ENCODE data around the gene DBNDD1.
A peak's percentile ranks its signal among the peaks of the same experiment; 100 is the strongest.

DBNDD1 gene

DNA sequence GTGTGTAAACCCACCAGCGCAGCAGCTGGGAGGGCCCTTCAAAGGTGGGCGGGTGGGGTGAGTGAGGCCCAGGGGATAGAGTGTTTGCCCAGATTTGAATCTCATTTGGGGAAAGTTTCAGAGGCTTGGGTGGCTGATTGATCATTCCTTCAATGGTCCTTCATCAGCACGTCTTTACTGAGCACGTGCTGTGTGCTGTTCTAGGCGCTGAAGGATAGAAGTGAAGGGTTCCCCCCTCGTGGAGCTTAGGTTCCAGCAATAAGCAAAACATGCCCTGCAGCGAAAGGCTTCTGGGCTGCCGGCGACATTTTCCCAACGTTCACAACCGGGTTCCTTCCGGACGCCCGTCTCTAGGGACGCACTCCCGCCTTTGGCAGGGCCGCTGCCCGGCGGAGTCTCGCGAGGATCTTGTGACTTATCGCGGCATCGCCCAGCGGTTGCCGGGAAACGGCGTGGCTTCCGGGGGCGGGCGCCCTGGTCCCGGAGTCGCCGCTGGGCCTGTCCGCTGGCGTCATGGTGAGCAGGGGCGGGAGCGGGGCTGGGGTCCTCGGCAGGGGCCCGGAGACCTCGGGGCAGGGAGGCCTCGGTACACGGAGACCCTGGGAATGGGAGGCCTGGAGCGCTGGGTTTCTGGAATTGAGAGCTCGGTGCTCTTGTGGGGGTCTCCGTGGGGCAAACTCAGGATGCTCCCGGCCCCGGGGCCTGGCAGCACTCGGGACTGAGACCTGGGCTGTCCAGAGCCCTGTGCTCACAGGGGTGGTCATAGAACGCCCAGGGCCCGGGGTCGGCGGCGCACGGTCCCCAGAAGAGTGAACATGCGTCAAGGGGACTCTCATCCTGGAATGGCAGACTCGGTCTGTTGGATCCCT is 3.2 kb upstream of the DBNDD1 start:
- H3K4me1 ChIP-seq (ENCODE audit: control insufficient read depth, insufficient read depth, low read length): peaks cover 25% of the 10 kb centered on the region
- H3K27me3 ChIP-seq (ENCODE audit: control insufficient read depth in 1 of 2, insufficient read depth in 2 of 2, low read length in 2 of 2): no peaks in the 10 kb centered on the region
- no peaks in the 10 kb centered on the region for H3K36me3 ChIP-seq (ENCODE audit: control insufficient read depth in 2 of 2, insufficient read depth in 2 of 2, low read length in 2 of 2)
- H3K9ac ChIP-seq (ENCODE audit: low read length in 2 of 2): peak overlapping the region; percentile 86 to 94
- H3K27ac ChIP-seq (ENCODE audit: low read length): peak overlapping the region; percentile 53
- peak overlapping the region; percentile 83 to 90 for H3K4me3 ChIP-seq (ENCODE audit: low read length in 2 of 2)
- no peaks in the 10 kb centered on the region for H3K9me3 ChIP-seq (ENCODE audit: control insufficient read depth in 2 of 2, low read length in 2 of 2)

DNA sequence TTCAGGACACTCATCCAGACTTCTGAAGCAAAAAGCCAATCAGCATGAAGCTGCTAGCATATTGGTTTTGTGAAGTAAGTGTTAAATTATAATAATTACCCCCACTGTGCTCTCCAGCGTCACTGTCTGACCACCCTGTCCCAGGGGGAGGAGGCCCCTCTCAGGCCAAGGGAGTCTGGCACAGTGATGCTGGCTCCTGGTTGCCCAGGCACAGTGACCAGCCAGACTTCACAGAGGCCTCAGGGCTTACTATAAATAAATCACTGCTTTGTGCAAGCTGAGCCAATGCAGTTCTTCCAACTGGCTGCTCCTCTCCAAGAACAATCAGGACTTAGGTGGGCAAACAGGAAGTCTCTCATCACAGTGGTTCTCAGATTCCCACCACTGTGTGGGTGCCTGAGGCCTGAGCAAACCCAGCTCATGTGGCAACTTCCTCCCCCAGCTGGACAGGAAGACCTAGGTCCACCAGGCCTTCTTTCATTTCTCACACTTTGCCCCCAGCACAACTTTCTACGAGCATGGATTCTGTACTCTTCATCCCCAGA is 1.7 kb upstream of the DBNDD1 start:
- Histone ChIP-seq H3K4me1 (ENCODE audit: control insufficient read depth, insufficient read depth, low read length) (peaks cover 25% of the 10 kb centered on the region), H3K36me3 (ENCODE audit: control insufficient read depth in 2 of 2, insufficient read depth in 2 of 2, low read length in 2 of 2) (no peaks in the 10 kb centered on the region), H3K27ac (ENCODE audit: low read length) (no peak overlapping the region), H3K9me3 (ENCODE audit: control insufficient read depth in 2 of 2, low read length in 2 of 2) (no peaks in the 10 kb centered on the region), H3K4me3 (ENCODE audit: low read length in 2 of 2) (no peak overlapping the region), H3K9ac (ENCODE audit: low read length in 2 of 2) (no peak overlapping the region), H3K27me3 (ENCODE audit: control insufficient read depth in 1 of 2, insufficient read depth in 2 of 2, low read length in 2 of 2) (no peaks in the 10 kb centered on the region)

DNA sequence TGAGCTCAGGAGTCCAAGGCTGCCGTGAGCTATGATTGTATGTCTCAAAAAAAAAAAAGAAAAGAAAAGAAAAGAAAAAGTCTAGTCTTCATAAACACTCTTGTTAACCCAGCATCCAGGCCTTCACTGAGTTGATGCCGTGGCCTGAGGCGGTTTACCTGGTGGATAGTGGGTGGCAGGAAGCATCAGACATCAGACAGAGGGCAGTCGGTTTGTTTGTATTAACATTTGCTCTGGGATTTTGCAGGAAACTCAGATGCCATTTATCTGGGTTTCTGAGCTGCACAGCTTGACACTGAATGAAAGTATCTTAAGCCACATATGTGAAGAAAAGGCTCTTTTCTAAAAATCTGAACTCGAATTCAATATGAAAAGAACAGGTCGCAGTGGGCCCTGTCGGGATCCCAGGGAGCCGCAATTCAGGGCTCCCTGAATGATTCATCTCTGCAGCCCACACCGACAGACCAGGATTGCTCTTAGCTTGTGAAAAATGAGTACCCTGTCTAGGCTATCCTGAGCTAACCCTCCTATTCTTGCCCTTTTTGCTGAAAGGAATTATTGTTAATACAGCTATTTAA is 1.1 kb upstream of the DBNDD1 start:
- Histone ChIP-seq H3K27me3 (ENCODE audit: control insufficient read depth in 1 of 2, insufficient read depth in 2 of 2, low read length in 2 of 2) (no peaks in the 10 kb centered on the region), H3K36me3 (ENCODE audit: control insufficient read depth in 2 of 2, insufficient read depth in 2 of 2, low read length in 2 of 2) (no peaks in the 10 kb centered on the region), H3K9ac (ENCODE audit: low read length in 2 of 2) (no peak overlapping the region), H3K27ac (ENCODE audit: low read length) (no peak overlapping the region), H3K4me3 (ENCODE audit: low read length in 2 of 2) (peak overlapping the region; percentile 36 to 69), H3K9me3 (ENCODE audit: control insufficient read depth in 2 of 2, low read length in 2 of 2) (no peaks in the 10 kb centered on the region), H3K4me1 (ENCODE audit: control insufficient read depth, insufficient read depth, low read length) (peaks cover 25% of the 10 kb centered on the region)

DNA sequence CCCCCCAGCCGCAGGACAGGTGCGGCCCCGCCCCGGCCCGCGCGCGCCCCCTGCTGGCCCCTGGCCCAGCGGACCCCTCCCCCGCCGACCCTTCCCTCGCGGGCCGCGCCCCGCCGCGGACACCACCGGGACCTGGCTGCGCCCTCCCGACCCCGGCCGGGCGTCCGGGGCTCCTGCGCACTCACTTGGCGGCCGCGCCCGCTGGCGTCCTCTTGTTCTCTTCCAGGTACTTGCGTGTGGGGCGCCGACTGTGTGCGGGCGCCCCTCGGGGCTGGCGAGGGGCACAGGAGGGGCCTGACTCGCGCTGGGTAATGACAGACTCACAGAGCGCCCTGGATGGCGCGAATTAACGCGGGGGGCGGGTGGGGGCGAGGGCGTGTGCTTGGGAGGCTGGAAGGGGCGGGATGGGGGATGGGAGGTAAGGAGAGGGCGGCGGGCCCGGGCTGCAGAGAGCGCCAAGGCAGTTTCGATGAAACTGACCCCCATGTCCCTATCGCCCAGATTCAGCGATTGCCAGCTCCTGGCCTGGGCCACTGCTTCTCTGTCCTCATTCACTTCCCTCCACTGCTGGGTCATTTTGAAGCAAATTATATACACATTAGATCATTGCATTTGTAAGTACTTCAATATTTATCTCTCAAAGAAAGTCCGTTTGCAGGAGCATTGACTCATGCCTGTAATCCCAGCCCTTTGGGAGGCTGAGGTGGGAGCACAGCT is 445 bp upstream of the DBNDD1 start:
- H3K27me3 ChIP-seq (ENCODE audit: control insufficient read depth in 1 of 2, insufficient read depth in 2 of 2, low read length in 2 of 2): no peaks in the 10 kb centered on the region
- H3K9ac ChIP-seq (ENCODE audit: low read length in 2 of 2): peak overlapping the region in 1 of 2 donors; percentile 48
- H3K9me3 ChIP-seq (ENCODE audit: control insufficient read depth in 2 of 2, low read length in 2 of 2): no peaks in the 10 kb centered on the region
- peak overlapping the region; percentile 36 to 69 for H3K4me3 ChIP-seq (ENCODE audit: low read length in 2 of 2)
- H3K27ac ChIP-seq (ENCODE audit: low read length): no peak overlapping the region
- H3K36me3 ChIP-seq (ENCODE audit: control insufficient read depth in 2 of 2, insufficient read depth in 2 of 2, low read length in 2 of 2): no peaks in the 10 kb centered on the region
- H3K4me1 ChIP-seq (ENCODE audit: control insufficient read depth, insufficient read depth, low read length): peaks cover 25% of the 10 kb centered on the region

DNA sequence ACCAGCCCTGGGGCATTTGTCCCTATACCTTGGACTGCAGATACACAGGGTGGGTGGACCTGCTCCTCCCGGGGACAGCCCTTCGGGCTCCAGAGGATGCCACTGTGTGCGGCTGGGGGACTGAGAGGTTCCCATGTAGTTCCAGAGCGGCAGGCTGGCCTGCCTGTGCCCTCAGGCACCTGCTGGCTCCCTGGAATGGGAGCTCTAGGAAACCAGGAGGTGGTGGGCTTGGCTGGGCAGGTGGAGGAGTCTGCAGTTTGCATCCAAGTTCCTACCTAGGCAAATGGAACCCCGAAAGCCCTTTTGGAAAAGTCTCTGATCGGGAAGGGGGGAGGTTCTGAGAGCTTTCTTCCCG is 982 bp downstream of the DBNDD1 start:
- Histone ChIP-seq H3K27me3 (ENCODE audit: control insufficient read depth in 1 of 2, insufficient read depth in 2 of 2, low read length in 2 of 2) (no peaks in the 10 kb centered on the region), H3K9ac (ENCODE audit: low read length in 2 of 2) (no peak overlapping the region), H3K4me3 (ENCODE audit: low read length in 2 of 2) (peak overlapping the region; percentile 46 to 69), H3K27ac (ENCODE audit: low read length) (no peak overlapping the region), H3K36me3 (ENCODE audit: control insufficient read depth in 2 of 2, insufficient read depth in 2 of 2, low read length in 2 of 2) (no peaks in the 10 kb centered on the region), H3K9me3 (ENCODE audit: control insufficient read depth in 2 of 2, low read length in 2 of 2) (no peaks in the 10 kb centered on the region), H3K4me1 (ENCODE audit: control insufficient read depth, insufficient read depth, low read length) (peaks cover 23% of the 10 kb centered on the region)

DNA sequence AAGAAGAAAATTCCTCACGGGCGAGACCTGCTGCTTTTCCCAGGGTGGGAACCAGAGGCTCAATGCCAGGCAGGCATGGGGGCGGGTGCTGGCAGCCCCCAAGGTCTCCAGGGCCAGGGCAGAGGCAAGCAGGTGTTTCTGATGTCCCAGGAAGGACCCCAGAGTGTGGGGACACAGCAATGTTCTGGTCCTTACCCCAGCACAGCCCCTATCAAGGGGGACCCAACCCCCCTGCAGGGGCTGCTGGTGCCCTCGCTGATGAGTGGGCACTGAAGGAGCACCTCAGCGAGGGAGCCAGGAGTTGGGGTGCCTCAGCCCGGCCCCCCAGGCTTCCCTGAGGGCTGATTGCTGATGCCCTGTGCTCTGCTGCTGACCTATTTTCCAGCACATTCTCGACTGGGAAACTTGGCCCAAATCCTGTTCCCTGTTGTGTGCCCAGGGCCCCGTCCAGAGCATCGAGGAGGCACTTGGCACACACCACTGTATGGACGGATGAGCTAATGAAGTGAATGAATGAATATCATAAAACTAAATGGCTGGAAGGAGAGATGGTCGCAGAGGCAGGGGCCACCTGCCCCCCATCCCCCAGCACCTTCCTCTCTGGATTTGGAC is 2.8 kb downstream of the DBNDD1 start:
- no peaks in the 10 kb centered on the region for H3K9me3 ChIP-seq (ENCODE audit: control insufficient read depth in 2 of 2, low read length in 2 of 2)
- no peak overlapping the region for H3K27ac ChIP-seq (ENCODE audit: low read length)
- peaks cover 11% of the 10 kb centered on the region for H3K4me1 ChIP-seq (ENCODE audit: control insufficient read depth, insufficient read depth, low read length)
- H3K9ac ChIP-seq (ENCODE audit: low read length in 2 of 2): no peak overlapping the region
- H3K4me3 ChIP-seq (ENCODE audit: low read length in 2 of 2): no peak overlapping the region
- H3K36me3 ChIP-seq (ENCODE audit: control insufficient read depth in 2 of 2, insufficient read depth in 2 of 2, low read length in 2 of 2): no peaks in the 10 kb centered on the region
- H3K27me3 ChIP-seq (ENCODE audit: control insufficient read depth in 1 of 2, insufficient read depth in 2 of 2, low read length in 2 of 2): no peaks in the 10 kb centered on the region

DNA sequence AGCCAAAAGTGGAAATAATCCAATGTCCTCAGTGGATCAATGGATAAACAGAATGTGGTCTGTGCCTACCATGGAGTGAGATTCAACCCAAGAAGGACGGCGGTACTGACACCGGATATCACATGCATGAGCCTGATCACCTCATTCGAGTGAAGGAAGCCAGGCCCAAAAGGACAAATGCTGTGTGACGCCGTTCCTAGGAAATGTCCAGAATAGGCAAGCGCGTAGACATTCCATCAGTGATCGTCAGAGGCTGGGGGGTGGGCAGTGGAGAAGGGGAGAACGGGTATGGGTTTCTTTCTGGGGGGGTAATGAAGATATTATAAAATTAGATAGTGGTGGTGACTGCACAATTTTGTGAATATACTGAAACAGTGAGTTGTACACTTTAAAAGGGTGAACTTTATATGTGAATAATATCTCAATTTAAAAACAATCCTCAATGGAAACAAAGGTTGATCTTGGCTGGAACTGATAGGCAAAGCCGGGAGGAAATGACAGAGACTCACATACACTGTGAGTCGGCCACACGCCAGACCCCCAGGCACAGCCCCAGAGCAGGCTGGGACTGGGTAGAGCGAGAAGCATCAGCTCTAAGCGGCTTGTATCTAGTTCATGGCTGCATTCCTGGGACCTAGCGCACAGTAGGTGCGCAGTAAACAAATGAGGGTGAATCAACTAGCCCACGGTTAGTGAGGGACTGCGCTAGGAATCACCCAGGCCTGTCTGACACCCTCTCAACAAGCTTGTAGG is 3.5 kb downstream of the DBNDD1 start:
- H3K36me3 ChIP-seq (ENCODE audit: control insufficient read depth in 2 of 2, insufficient read depth in 2 of 2, low read length in 2 of 2): no peaks in the 10 kb centered on the region
- H3K9ac ChIP-seq (ENCODE audit: low read length in 2 of 2): no peak overlapping the region
- no peak overlapping the region for H3K27ac ChIP-seq (ENCODE audit: low read length)
- H3K9me3 ChIP-seq (ENCODE audit: control insufficient read depth in 2 of 2, low read length in 2 of 2): no peaks in the 10 kb centered on the region
- H3K27me3 ChIP-seq (ENCODE audit: control insufficient read depth in 1 of 2, insufficient read depth in 2 of 2, low read length in 2 of 2): no peaks in the 10 kb centered on the region
- no peak overlapping the region for H3K4me3 ChIP-seq (ENCODE audit: low read length in 2 of 2)
- H3K4me1 ChIP-seq (ENCODE audit: control insufficient read depth, insufficient read depth, low read length): peaks cover 11% of the 10 kb centered on the region

DNA sequence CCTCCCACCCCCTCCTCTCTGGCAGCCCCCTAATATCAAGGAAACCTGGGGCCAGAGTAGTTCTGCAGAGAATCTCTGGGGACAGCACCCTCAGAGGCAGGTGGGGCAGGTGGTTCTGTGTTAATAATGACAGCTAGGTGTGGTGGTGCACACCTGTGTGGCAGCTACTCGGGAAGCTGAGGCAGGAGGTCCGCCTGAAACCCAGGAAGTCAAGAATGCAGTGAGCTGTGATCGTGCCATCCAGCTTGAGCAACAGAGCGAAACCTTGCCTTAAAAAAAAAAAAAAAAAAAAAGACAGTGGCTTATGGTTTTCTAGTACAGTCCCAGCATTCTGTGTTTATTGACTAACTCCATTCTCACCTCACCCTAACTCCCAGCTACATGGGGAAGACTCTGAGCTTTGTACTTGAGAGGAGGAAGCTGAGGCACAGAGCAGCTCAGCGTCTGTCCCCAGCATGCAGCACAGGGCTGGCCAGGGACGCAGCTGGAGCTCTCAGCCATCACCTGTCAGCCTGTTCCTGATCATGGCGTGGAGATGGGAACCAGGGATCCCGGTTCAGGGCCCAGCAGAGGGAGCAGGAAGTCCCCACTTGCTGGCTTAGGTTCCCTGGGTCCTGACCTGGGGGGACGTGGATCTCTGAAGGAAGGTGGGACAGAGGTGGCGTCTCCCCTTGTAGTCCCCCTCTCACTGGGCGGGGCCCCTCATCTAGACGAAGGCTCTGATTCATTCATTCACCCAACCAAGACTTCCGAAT is 6.1 kb downstream of the DBNDD1 start:
- H3K27ac ChIP-seq (ENCODE audit: low read length): no peak overlapping the region
- no peaks in the 10 kb centered on the region for H3K36me3 ChIP-seq (ENCODE audit: control insufficient read depth in 2 of 2, insufficient read depth in 2 of 2, low read length in 2 of 2)
- H3K27me3 ChIP-seq (ENCODE audit: control insufficient read depth in 1 of 2, insufficient read depth in 2 of 2, low read length in 2 of 2): no peaks in the 10 kb centered on the region
- no peaks in the 10 kb centered on the region for H3K9me3 ChIP-seq (ENCODE audit: control insufficient read depth in 2 of 2, low read length in 2 of 2)
- no peaks in the 10 kb centered on the region for H3K4me1 ChIP-seq (ENCODE audit: control insufficient read depth, insufficient read depth, low read length)
- H3K9ac ChIP-seq (ENCODE audit: low read length in 2 of 2): no peak overlapping the region
- no peak overlapping the region for H3K4me3 ChIP-seq (ENCODE audit: low read length in 2 of 2)

DNA sequence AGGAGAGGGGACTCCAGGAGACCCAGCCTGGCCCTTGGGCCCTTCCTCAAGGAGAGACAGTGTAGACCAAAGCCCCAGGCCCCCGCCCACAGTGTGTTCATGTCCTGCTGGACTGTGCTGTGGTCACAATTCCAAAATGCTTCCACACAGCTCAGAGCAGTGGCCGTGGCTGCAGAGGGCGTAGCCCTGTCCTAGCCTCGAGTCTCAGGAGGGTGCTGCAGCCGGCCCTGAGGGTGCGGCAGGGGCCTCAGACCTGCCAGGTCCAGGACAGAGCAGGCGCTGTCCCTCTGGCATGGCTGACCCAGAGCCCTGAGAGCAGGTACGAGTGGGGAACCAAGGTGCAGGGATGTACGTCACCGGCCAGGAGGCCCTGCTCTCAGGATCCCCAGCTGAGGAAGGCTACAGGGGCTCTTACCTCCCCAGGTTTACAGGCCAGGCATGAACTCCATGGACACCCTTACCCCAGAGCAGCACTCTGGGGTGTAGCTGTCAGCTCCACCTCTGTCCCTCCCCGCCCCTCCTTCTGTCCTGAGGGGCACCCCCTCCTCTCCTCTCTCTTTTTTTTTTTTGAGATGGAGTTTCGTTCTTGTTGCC is 7.3 kb downstream of the DBNDD1 start:
- Histone ChIP-seq H3K4me3 (ENCODE audit: low read length in 2 of 2) (no peak overlapping the region), H3K36me3 (ENCODE audit: control insufficient read depth in 2 of 2, insufficient read depth in 2 of 2, low read length in 2 of 2) (no peaks in the 10 kb centered on the region), H3K27ac (ENCODE audit: low read length) (no peak overlapping the region), H3K9me3 (ENCODE audit: control insufficient read depth in 2 of 2, low read length in 2 of 2) (no peaks in the 10 kb centered on the region), H3K27me3 (ENCODE audit: control insufficient read depth in 1 of 2, insufficient read depth in 2 of 2, low read length in 2 of 2) (no peaks in the 10 kb centered on the region), H3K9ac (ENCODE audit: low read length in 2 of 2) (no peak overlapping the region), H3K4me1 (ENCODE audit: control insufficient read depth, insufficient read depth, low read length) (no peaks in the 10 kb centered on the region)

Data from stomach smooth muscle (tissue), 2 donors.